Osteoblast (primary cell): Measurements from ENCODE around the gene JAK1. TPM values are rescaled to one million over a fixed set of nuclear protein-coding genes. Genes with fewer than 3 reads are reported as not detected.

ENCODE experiments used
- DNase-seq: peaks from one replicate; pipeline ENCODE4 v3.0.0; 2011; ENCODE audit warnings: low spot score, mixed read lengths; ENCODE audit not compliant: insufficient read length; ENCODE audit errors: missing footprints
- H2AFZ ChIP-seq: 2 replicates; pipeline ENCODE4 v1.6.0; 2011; ENCODE audit warnings: mild to moderate bottlenecking, low read length
- H3K27ac ChIP-seq: 2 replicates; pipeline ENCODE4 v1.5.1; 2011; ENCODE audit warnings: mild to moderate bottlenecking, low read depth, low read length, moderate library complexity
- H3K27me3 ChIP-seq: 2 replicates; pipeline ENCODE4 v1.6.0; 2012; ENCODE audit warnings: mild to moderate bottlenecking, control low read depth, inconsistent platforms, low read length, moderate library complexity; ENCODE audit not compliant: insufficient read depth
- H3K36me3 ChIP-seq: 2 replicates; pipeline ENCODE4 v1.5.1; 2011; ENCODE audit warnings: mild to moderate bottlenecking, low read length, control low read depth, moderate library complexity; ENCODE audit not compliant: insufficient read depth
- H3K4me1 ChIP-seq: 2 replicates; pipeline ENCODE4 v1.5.1; 2011; ENCODE audit warnings: mild to moderate bottlenecking, low read length, control low read depth, moderate library complexity; ENCODE audit not compliant: insufficient read depth
- H3K4me2 ChIP-seq: 2 replicates; pipeline ENCODE4 v1.6.0; 2011; ENCODE audit warnings: mild to moderate bottlenecking, low read length; ENCODE audit not compliant: insufficient read depth
- H3K4me3 ChIP-seq: fragments of 200-600 bp; sonication (generic); 3 replicates; pipeline ENCODE4 v1.5.1; 2012; ENCODE audit warnings: mild to moderate bottlenecking, low read length, inconsistent platforms; ENCODE audit not compliant: insufficient read depth
- H3K79me2 ChIP-seq: 2 replicates; pipeline ENCODE4 v1.6.0; 2012; ENCODE audit warnings: mild to moderate bottlenecking, low read length, control low read depth, inconsistent platforms; ENCODE audit not compliant: insufficient read depth
- H3K9me3 ChIP-seq: 2 replicates; pipeline ENCODE4 v1.5.1; 2011; ENCODE audit warnings: low read depth, low read length, control low read depth
- H4K20me1 ChIP-seq: 2 replicates; pipeline ENCODE4 v1.6.0; 2012; ENCODE audit warnings: mild to moderate bottlenecking, low read length, control low read depth; ENCODE audit not compliant: insufficient read depth
- total RNA-seq: library from RNA; depleted of rRNA; stranded (reverse); fragments of >200 nt; gene quantifications from 2 replicates; pipeline ENCODE4 v1.2.3, GENCODE V29; 2012
- TF ChIP-seq, protein P1 (sequence below): IDR thresholded peaks from 2 replicates; pipeline ENCODE4 v1.5.1; 2011; ENCODE audit warnings: mild to moderate bottlenecking, low read depth, low read length, moderate library complexity; ENCODE audit errors: extremely low read depth

Gene JAK1
- total RNA-seq, 1 donor, result 197 TPM

DNA sequence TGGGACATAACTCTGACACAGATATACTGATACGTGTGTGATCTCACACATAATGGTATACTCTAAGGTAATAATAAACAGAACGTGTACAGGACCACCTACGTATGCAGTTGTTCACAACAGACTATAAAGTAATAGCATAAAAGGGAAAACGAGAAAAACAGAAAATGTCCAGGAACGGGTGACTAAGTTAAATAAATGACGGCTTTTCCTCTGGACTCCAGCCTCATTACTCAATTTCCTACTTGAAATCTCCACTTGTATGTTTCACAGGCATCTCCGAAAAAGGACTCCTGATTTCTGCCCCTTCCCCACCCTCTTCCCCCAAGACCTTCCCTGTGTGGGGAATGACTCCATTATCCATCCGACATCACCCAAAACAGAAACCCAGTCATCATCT, 95.1 kb downstream of the JAK1 start:
- H3K9me3 ChIP-seq, result no peaks in the 10 kb centered on the region
- peaks cover 49% of the 10 kb centered on the region for H3K36me3 ChIP-seq
- no peak overlapping the region for H3K4me3 ChIP-seq
- no peaks in the 10 kb centered on the region for H4K20me1 ChIP-seq
- TF ChIP-seq, protein P1, sequence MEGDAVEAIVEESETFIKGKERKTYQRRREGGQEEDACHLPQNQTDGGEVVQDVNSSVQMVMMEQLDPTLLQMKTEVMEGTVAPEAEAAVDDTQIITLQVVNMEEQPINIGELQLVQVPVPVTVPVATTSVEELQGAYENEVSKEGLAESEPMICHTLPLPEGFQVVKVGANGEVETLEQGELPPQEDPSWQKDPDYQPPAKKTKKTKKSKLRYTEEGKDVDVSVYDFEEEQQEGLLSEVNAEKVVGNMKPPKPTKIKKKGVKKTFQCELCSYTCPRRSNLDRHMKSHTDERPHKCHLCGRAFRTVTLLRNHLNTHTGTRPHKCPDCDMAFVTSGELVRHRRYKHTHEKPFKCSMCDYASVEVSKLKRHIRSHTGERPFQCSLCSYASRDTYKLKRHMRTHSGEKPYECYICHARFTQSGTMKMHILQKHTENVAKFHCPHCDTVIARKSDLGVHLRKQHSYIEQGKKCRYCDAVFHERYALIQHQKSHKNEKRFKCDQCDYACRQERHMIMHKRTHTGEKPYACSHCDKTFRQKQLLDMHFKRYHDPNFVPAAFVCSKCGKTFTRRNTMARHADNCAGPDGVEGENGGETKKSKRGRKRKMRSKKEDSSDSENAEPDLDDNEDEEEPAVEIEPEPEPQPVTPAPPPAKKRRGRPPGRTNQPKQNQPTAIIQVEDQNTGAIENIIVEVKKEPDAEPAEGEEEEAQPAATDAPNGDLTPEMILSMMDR, result no peak
- H3K27me3 ChIP-seq, result no peaks in the 10 kb centered on the region
- no peak overlapping the region for H3K4me2 ChIP-seq
- no peaks in the 10 kb centered on the region for H3K4me1 ChIP-seq
- H3K27ac ChIP-seq, result no peak overlapping the region
- DNase-seq, result no peak
- H3K79me2 ChIP-seq, result no peaks in the 10 kb centered on the region
- no peak overlapping the region for H2AFZ ChIP-seq

DNA sequence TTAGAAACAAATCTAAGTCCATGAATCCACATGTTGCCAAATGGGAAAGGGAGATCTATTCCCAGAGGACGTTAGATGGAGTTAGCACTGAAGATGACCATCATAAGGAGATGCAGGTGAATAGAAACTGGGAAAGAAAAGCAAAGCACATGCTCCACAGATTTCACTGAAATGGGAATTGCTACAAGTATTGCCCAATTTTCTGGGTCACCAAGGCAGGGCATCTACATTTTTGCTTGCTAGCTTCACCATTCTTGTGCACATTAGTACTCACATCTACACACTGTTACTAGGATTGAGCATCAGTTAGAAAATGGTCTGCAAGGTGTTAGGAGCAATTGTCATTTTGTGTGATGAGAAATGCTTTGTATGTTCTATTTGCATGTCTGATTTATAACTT, 99.1 kb downstream of the JAK1 start:
- Histone ChIP-seq H3K27ac (no peak overlapping the region), H3K27me3 (no peaks in the 10 kb centered on the region), H2AFZ (no peak overlapping the region), H3K4me1 (no peaks in the 10 kb centered on the region), H4K20me1 (no peaks in the 10 kb centered on the region), H3K4me3 (no peak overlapping the region), H3K36me3 (peaks cover 43% of the 10 kb centered on the region), H3K79me2 (no peaks in the 10 kb centered on the region), H3K9me3 (no peaks in the 10 kb centered on the region), H3K4me2 (no peak overlapping the region)
- TF ChIP-seq, protein P1, result no peak
- no peak for DNase-seq

DNA sequence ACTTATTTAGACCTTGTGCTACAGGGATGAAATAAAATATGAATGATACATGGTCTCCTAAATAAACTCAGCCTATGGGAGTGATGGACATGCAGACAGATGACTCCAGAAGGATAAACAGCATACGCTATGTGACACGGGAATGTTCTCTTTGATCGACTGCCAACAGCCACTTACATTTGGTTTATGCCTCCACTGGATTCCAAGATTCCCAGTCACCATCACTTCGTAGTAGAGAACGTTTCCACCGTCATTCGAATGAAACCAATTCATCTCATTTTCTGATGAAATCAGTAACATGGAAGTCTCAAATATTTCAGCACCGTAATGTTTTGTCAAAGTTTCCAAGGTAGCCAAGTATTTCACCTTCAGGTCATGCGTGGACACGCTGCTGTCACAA, 99.7 kb downstream of the JAK1 start:
- Histone ChIP-seq H3K4me3 (no peak overlapping the region), H4K20me1 (no peaks in the 10 kb centered on the region), H3K27ac (no peak overlapping the region), H3K4me1 (no peaks in the 10 kb centered on the region), H3K4me2 (no peak overlapping the region), H3K36me3 (peaks cover 43% of the 10 kb centered on the region), H2AFZ (no peak overlapping the region), H3K27me3 (no peaks in the 10 kb centered on the region), H3K9me3 (no peaks in the 10 kb centered on the region), H3K79me2 (no peaks in the 10 kb centered on the region)
- TF ChIP-seq, protein P1, result no peak
- DNase-seq, result no peak

DNA sequence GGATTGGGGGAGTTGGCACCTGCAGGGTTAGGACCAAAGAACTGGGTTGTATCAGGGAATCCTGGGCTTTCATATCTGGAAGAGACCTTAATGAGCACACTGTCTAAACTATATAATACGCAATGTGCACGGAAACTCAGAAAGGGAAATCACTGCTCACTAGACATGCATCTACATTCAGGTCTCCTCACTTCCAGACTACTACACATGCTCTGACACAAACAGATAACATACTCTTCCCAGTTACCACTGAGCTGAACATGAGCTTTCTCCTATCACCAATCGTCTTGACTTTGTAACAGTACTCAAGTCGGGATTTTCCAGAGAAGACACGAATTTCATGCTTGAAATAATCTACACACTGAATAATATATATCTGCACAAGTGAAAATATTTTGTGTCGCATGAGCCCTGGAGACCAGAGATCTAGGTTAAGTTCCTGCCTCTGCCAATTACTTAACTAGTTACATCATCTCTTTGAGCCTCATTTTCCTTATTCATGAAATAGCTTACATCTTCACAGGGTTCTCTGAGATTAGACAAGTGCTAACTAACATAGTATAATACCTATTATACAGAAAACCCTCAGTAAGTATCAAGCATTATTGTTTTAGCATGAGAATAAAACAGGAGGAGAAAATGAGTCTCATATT, 101.1 kb downstream of the JAK1 start:
- Histone ChIP-seq H3K36me3 (peaks cover 36% of the 10 kb centered on the region), H3K79me2 (no peaks in the 10 kb centered on the region), H3K27me3 (no peaks in the 10 kb centered on the region), H3K4me2 (no peak overlapping the region), H4K20me1 (no peaks in the 10 kb centered on the region), H3K4me3 (no peak overlapping the region), H3K4me1 (no peaks in the 10 kb centered on the region), H3K27ac (no peak overlapping the region), H3K9me3 (no peaks in the 10 kb centered on the region), H2AFZ (no peak overlapping the region)
- no peak for DNase-seq
- TF ChIP-seq, protein P1, result no peak
